GM23338 (cell line): ENCODE data around the gene NPW. TPM values are rescaled to one million over a fixed set of nuclear protein-coding genes. Genes with fewer than 3 reads are reported as not detected.
A peak's percentile ranks its signal among the peaks of the same experiment; 100 is the strongest.
"Not testable (repeated sequence)": the region's sequence is repeated elsewhere in the genome, so short reads cannot be mapped to it uniquely, and the experiment has no call there.

Experiments used
- ATAC-seq: fragments of 200-7000 bp; cut with Tn5 transposase; 3 replicates; pipeline ENCODE4 v1.9.1; 2020
- DNase-seq: peaks from one replicate; pipeline ENCODE4 v3.0.0-alpha.2; 2015; ENCODE audit warnings: low spot score
- H2AFZ ChIP-seq: fragments of 200-600 bp; sonication (generic); 2 replicates; pipeline ENCODE4 v1.8.0; 2016; ENCODE audit warnings: antibody characterized with exemption, mild to moderate bottlenecking, moderate library complexity
- H3F3A ChIP-seq: fragments of 200-600 bp; sonication (generic); replicated peaks from 2 replicates; pipeline ENCODE4 v1.8.0; 2017; ENCODE audit warnings: antibody characterized with exemption, mixed run types, low read depth
- H3K27ac ChIP-seq: fragments of 200-600 bp; sonication (generic); 2 replicates; pipeline ENCODE4 v1.6.1; 2016; ENCODE audit warnings: low read depth
- H3K27me3 ChIP-seq: fragments of 200-600 bp; sonication (generic); 2 replicates; pipeline ENCODE4 v1.8.0; 2016; ENCODE audit warnings: mild to moderate bottlenecking, mixed run types, moderate library complexity; ENCODE audit not compliant: insufficient read depth
- H3K36me3 ChIP-seq: fragments of 200-600 bp; sonication (generic); 2 replicates; pipeline ENCODE4 v1.8.0; 2016; ENCODE audit warnings: mild to moderate bottlenecking; ENCODE audit not compliant: insufficient read depth
- H3K4me1 ChIP-seq: fragments of 200-600 bp; sonication (generic); 2 replicates; pipeline ENCODE4 v1.8.0; 2016; ENCODE audit warnings: mild to moderate bottlenecking, moderate library complexity; ENCODE audit not compliant: insufficient read depth
- H3K4me2 ChIP-seq: fragments of 200-600 bp; sonication (generic); 2 replicates; pipeline ENCODE4 v1.7.1; 2017; ENCODE audit warnings: mixed run types
- H3K4me3 ChIP-seq: fragments of 200-600 bp; sonication (generic); 2 replicates; pipeline ENCODE4 v1.6.1; 2016; ENCODE audit warnings: mixed run types
- H3K79me2 ChIP-seq: fragments of 200-600 bp; sonication (generic); replicated peaks from 2 replicates; pipeline ENCODE4 v1.8.0; 2017; ENCODE audit warnings: mild to moderate bottlenecking; ENCODE audit not compliant: insufficient read depth
- H3K9me2 ChIP-seq: fragments of 200-600 bp; sonication (generic); 2 replicates; pipeline ENCODE4 v1.8.0; 2017; ENCODE audit not compliant: insufficient read depth
- H4K20me1 ChIP-seq: fragments of 200-600 bp; sonication (generic); replicated peaks from 2 replicates; pipeline ENCODE4 v1.8.0; 2017; ENCODE audit warnings: mild to moderate bottlenecking; ENCODE audit not compliant: insufficient read depth
- H3K27ac Mint-ChIP-seq: 2 replicates; pipeline ENCODE4 v1.8.0; 2020; ENCODE audit warnings: inconsistent platforms, mild to moderate bottlenecking, moderate library complexity, mixed read lengths
- H3K27me3 Mint-ChIP-seq: 3 replicates; pipeline ENCODE4 v1.8.0; 2022; ENCODE audit warnings: low read depth, mild to moderate bottlenecking, moderate library complexity, mixed read lengths, inconsistent platforms; ENCODE audit not compliant: insufficient read depth, poor library complexity
- H3K36me3 Mint-ChIP-seq: 3 replicates; pipeline ENCODE4 v1.8.0; 2021; ENCODE audit warnings: low read depth, mild to moderate bottlenecking, inconsistent platforms, moderate library complexity, mixed read lengths
- H3K4me1 Mint-ChIP-seq: 3 replicates; pipeline ENCODE4 v1.8.0; 2020; ENCODE audit warnings: mild to moderate bottlenecking, inconsistent platforms, mixed read lengths
- H3K4me3 Mint-ChIP-seq: 3 replicates; pipeline ENCODE4 v1.8.0; 2021; ENCODE audit warnings: moderate library complexity, mild to moderate bottlenecking, inconsistent platforms, mixed read lengths
- H3K9me3 Mint-ChIP-seq: 3 replicates; pipeline ENCODE4 v1.8.0; 2020; ENCODE audit warnings: moderate library complexity, mild to moderate bottlenecking, inconsistent platforms, mixed read lengths
- CREB1 ChIP-seq: fragments of 250-450 bp; sonication (Bioruptor Pico); IDR thresholded peaks from 2 replicates; pipeline ENCODE4 v1.5.0; 2020; ENCODE audit warnings: low read depth, mild to moderate bottlenecking, moderate library complexity
- EZH2phosphoT487 ChIP-seq: fragments of 200-600 bp; sonication (generic); IDR thresholded peaks from one replicate; pipeline ENCODE4 v1.8.1; 2018; ENCODE audit warnings: antibody characterized with exemption; ENCODE audit not compliant: unreplicated experiment
- NANOG ChIP-seq: IDR thresholded peaks from 2 replicates; pipeline ENCODE4 v1.6.1; 2016; ENCODE audit warnings: antibody characterized with exemption, borderline replicate concordance
- POLR2AphosphoS5 ChIP-seq: IDR thresholded peaks from 2 replicates; pipeline ENCODE4 v1.6.1; 2016; ENCODE audit warnings: antibody characterized with exemption, low read depth
- STAT1 ChIP-seq: IDR thresholded peaks from one replicate; pipeline ENCODE4 v1.6.1; 2016; ENCODE audit warnings: antibody characterized with exemption; ENCODE audit not compliant: unreplicated experiment
- ZNF331 ChIP-seq: fragments of 250-450 bp; sonication (Bioruptor Pico); IDR thresholded peaks from 2 replicates; pipeline ENCODE4 v1.5.0; 2020; ENCODE audit warnings: low read depth, mild to moderate bottlenecking, moderate library complexity
- polyA plus RNA-seq: library from polyadenylated mRNA; unstranded; fragments of >200 nt; fragmentation: Nextera tagmentation; extraction: Ambion mirVana; gene quantifications from 2 replicates; pipeline ENCODE4 v1.2.1, GENCODE V29; 2016
- total RNA-seq: library from RNA; depleted of rRNA; stranded (reverse); fragments of >200 nt; shearing (Covaris generic); gene quantifications from 2 replicates; pipeline ENCODE4 v1.2.3, GENCODE V29; 2014
- TF ChIP-seq, protein P1 (sequence below): IDR thresholded peaks from 2 replicates; pipeline ENCODE4 v1.6.1; 2016; ENCODE audit warnings: antibody characterized with exemption
- TF ChIP-seq, protein P2 (sequence below): fragments of 250-450 bp; sonication (Bioruptor Pico); IDR thresholded peaks from 2 replicates; pipeline ENCODE4 v1.5.0; 2020; ENCODE audit warnings: mild to moderate bottlenecking, moderate library complexity

NPW gene
- total and polyA plus RNA-seq, 2 experiments from 2014 or later: 4.5 to 37.6 TPM

DNA sequence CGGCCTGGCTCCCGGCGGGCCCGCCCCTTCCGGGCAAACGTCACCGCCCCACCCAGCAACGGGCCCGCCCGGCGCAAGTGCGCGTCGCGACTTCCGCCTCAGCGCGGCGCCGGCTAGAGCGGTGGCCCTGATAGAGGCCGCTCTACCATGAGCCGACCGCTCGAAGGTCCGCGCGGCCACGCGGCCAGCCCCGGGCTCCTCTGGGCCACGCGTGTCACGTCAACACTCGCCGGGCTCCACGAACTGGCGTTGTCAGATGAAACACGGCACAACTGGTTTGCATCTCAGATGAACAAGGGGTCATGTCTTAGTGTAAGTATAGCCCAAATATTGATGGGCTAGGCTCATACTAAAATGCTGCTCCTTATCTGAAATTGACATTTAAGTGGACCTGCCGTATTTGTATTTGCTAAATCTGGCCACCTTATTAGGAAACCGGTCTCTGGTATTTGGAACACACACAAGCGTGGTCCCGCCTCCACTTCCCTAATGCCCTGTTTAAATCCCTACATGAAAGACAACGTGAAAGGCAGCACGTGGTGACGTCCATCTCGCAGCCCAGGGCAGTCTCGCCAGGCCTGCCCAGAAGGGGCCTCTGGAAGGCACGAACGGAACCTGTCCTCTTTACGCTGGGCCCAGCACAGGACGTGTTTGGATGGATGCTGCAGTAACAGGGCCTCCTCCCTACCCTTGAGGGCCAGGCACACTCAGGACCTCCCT lies 9.6 kb upstream of the NPW start, which contains the start of gene ZNF598:
ZNF598 (minus strand) TSS at position 31 of the 720 bp plus-strand sequence.
- Histone ChIP-seq H3K27me3 (no peaks in the 10 kb centered on the region), H3K36me3 (no peaks in the 10 kb centered on the region), H3K4me3 (peak within 1 kb of the TSS; percentile 91), H3K27ac (peak within 1 kb of the TSS; percentile 85), H3K4me2 (peak within 1 kb of the TSS; percentile 97), H4K20me1 (peaks cover 31% of the 10 kb centered on the region), H3F3A (peaks cover 14% of the 10 kb centered on the region; the same call in 1 of the 2 replicates), H2AFZ (peak within 1 kb of the TSS; percentile 92; the same call in 1 of the 2 replicates), H3K4me1 (peaks cover 15% of the 10 kb centered on the region), H3K79me2 (peaks cover 37% of the 10 kb centered on the region), H3K9me2 (no peaks in the 10 kb centered on the region)
- ATAC-seq: peak; percentile 86
- H3K36me3 Mint-ChIP-seq: peaks cover 11% of the 10 kb centered on the region
- H3K27me3 Mint-ChIP-seq: peaks cover 11% of the 10 kb centered on the region
- TF ChIP-seq NANOG: no peak
- TF ChIP-seq POLR2AphosphoS5: peak; percentile 54
- peak; percentile 88 for TF ChIP-seq CREB1
- TF ChIP-seq, protein P1, sequence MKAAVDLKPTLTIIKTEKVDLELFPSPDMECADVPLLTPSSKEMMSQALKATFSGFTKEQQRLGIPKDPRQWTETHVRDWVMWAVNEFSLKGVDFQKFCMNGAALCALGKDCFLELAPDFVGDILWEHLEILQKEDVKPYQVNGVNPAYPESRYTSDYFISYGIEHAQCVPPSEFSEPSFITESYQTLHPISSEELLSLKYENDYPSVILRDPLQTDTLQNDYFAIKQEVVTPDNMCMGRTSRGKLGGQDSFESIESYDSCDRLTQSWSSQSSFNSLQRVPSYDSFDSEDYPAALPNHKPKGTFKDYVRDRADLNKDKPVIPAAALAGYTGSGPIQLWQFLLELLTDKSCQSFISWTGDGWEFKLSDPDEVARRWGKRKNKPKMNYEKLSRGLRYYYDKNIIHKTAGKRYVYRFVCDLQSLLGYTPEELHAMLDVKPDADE: peak; percentile 78
- peak within 1 kb of the TSS; percentile 91 for H3K27ac Mint-ChIP-seq
- H3K4me3 Mint-ChIP-seq: peak within 1 kb of the TSS; percentile 91
- H3K4me1 Mint-ChIP-seq: peaks cover 30% of the 10 kb centered on the region
- peak; percentile 91 for DNase-seq
- H3K9me3 Mint-ChIP-seq: no peaks in the 10 kb centered on the region

DNA sequence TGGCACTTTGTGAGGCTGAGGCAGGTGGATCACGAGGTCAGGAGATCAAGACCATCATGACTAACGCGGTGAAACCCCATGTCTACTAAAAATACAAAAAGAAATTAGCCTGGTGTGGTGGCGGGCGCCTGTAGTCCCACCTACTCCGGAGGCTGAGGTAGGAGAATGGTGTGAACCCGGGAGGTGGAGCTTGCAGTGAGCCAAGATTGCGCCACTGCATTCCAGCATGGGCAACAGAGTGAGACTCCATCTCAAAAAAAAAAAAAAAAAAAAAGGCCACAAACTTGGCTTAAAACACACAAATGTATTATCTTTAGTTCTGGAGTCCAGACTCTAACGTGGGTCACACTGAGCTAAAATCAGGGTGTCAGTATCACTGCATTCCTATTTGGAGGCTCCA lies 7.9 kb upstream of the NPW start:
- Mint-ChIP-seq H3K27me3 (peaks cover 11% of the 10 kb centered on the region), H3K4me1 (peaks cover 21% of the 10 kb centered on the region)
- H4K20me1 ChIP-seq: peaks cover 18% of the 10 kb centered on the region
- not testable (repeated sequence) for ATAC-seq, DNase-seq, H3K9me2 ChIP-seq, H2AFZ ChIP-seq, H3K4me3 ChIP-seq, H3K4me3 Mint-ChIP-seq, H3K36me3 ChIP-seq, H3K27ac Mint-ChIP-seq, H3K27me3 ChIP-seq, H3K27ac ChIP-seq, H3K4me2 ChIP-seq, H3K9me3 Mint-ChIP-seq, H3K36me3 Mint-ChIP-seq
- H3F3A ChIP-seq: peaks cover 11% of the 10 kb centered on the region
- H3K4me1 ChIP-seq: peaks cover 15% of the 10 kb centered on the region
- peaks cover 26% of the 10 kb centered on the region for H3K79me2 ChIP-seq

- H3K27ac Mint-ChIP-seq: no peak overlapping the region
- no peaks in the 10 kb centered on the region for H3K36me3 ChIP-seq
- peaks cover 8% of the 10 kb centered on the region for H3K4me1 ChIP-seq
- no peaks in the 10 kb centered on the region for H3K9me2 ChIP-seq
- H3F3A ChIP-seq: peaks cover 5% of the 10 kb centered on the region
- H3K4me3 Mint-ChIP-seq: no peak overlapping the region; the same call in 2 of the 3 replicates
- peaks cover 8% of the 10 kb centered on the region for H3K27me3 ChIP-seq
- H2AFZ ChIP-seq: no peak overlapping the region
- H3K27me3 Mint-ChIP-seq: peaks cover 15% of the 10 kb centered on the region
- H3K9me3 Mint-ChIP-seq: no peaks in the 10 kb centered on the region
- H3K27ac ChIP-seq: no peak overlapping the region
- no peak for ATAC-seq
- H4K20me1 ChIP-seq: peaks cover 1% of the 10 kb centered on the region
- peaks cover 8% of the 10 kb centered on the region for H3K4me1 Mint-ChIP-seq
- H3K79me2 ChIP-seq: peaks cover 8% of the 10 kb centered on the region
- H3K4me2 ChIP-seq: no peak overlapping the region
- H3K4me3 ChIP-seq: no peak overlapping the region
- H3K36me3 Mint-ChIP-seq: peaks cover 3% of the 10 kb centered on the region; the same call in 2 of the 3 replicates
- DNase-seq: no peak
- TF ChIP-seq STAT1 (no peak), ZNF331 (CRISPR knock-in tag) (no peak), EZH2phosphoT487 (no peak), NANOG (no peak)
- TF ChIP-seq, protein P2, sequence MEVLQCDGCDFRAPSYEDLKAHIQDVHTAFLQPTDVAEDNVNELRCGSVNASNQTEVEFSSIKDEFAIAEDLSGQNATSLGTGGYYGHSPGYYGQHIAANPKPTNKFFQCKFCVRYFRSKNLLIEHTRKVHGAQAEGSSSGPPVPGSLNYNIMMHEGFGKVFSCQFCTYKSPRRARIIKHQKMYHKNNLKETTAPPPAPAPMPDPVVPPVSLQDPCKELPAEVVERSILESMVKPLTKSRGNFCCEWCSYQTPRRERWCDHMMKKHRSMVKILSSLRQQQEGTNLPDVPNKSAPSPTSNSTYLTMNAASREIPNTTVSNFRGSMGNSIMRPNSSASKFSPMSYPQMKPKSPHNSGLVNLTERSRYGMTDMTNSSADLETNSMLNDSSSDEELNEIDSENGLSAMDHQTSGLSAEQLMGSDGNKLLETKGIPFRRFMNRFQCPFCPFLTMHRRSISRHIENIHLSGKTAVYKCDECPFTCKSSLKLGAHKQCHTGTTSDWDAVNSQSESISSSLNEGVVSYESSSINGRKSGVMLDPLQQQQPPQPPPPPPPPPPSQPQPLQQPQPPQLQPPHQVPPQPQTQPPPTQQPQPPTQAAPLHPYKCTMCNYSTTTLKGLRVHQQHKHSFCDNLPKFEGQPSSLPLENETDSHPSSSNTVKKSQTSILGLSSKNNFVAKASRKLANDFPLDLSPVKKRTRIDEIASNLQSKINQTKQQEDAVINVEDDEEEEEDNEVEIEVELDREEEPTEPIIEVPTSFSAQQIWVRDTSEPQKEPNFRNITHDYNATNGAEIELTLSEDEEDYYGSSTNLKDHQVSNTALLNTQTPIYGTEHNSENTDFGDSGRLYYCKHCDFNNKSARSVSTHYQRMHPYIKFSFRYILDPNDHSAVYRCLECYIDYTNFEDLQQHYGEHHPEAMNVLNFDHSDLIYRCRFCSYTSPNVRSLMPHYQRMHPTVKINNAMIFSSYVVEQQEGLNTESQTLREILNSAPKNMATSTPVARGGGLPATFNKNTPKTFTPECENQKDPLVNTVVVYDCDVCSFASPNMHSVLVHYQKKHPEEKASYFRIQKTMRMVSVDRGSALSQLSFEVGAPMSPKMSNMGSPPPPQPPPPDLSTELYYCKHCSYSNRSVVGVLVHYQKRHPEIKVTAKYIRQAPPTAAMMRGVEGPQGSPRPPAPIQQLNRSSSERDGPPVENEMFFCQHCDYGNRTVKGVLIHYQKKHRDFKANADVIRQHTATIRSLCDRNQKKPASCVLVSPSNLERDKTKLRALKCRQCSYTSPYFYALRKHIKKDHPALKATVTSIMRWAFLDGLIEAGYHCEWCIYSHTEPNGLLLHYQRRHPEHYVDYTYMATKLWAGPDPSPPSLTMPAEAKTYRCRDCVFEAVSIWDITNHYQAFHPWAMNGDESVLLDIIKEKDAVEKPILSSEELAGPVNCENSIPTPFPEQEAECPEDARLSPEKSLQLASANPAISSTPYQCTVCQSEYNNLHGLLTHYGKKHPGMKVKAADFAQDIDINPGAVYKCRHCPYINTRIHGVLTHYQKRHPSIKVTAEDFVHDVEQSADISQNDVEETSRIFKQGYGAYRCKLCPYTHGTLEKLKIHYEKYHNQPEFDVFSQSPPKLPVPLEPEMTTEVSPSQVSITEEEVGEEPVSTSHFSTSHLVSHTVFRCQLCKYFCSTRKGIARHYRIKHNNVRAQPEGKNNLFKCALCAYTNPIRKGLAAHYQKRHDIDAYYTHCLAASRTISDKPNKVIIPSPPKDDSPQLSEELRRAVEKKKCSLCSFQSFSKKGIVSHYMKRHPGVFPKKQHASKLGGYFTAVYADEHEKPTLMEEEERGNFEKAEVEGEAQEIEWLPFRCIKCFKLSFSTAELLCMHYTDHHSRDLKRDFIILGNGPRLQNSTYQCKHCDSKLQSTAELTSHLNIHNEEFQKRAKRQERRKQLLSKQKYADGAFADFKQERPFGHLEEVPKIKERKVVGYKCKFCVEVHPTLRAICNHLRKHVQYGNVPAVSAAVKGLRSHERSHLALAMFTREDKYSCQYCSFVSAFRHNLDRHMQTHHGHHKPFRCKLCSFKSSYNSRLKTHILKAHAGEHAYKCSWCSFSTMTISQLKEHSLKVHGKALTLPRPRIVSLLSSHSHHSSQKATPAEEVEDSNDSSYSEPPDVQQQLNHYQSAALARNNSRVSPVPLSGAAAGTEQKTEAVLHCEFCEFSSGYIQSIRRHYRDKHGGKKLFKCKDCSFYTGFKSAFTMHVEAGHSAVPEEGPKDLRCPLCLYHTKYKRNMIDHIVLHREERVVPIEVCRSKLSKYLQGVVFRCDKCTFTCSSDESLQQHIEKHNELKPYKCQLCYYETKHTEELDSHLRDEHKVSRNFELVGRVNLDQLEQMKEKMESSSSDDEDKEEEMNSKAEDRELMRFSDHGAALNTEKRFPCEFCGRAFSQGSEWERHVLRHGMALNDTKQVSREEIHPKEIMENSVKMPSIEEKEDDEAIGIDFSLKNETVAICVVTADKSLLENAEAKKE (CRISPR knock-in tag): no peak
These were observed 6.1 kb upstream of the NPW start for GRCh38 chr16:2013527-2013926.
